IPS-20b (cell line): ENCODE measurements around the gene SRP54.
"Not testable (repeated sequence)": the region's sequence is repeated elsewhere in the genome, so short reads cannot be mapped to it uniquely, and the experiment has no call there.

Experiments
- H3K27ac ChIP-seq: one replicate; pipeline ENCODE4 v1.5.1; 2013; ENCODE audit warnings: low read length
- H3K27me3 ChIP-seq: 2 replicates; pipeline ENCODE4 v1.6.1; 2013; ENCODE audit warnings: mild to moderate bottlenecking, low read length, inconsistent platforms; ENCODE audit not compliant: insufficient read depth
- H3K36me3 ChIP-seq: 2 replicates; pipeline ENCODE4 v1.6.1; 2013; ENCODE audit warnings: low read depth, mild to moderate bottlenecking, inconsistent platforms, low read length, moderate library complexity; ENCODE audit not compliant: insufficient read depth
- H3K4me1 ChIP-seq: 2 replicates; pipeline ENCODE4 v1.6.1; 2013; ENCODE audit warnings: mild to moderate bottlenecking, control low read depth, inconsistent platforms, low read length, moderate library complexity; ENCODE audit not compliant: insufficient read depth
- H3K4me3 ChIP-seq: 2 replicates; pipeline ENCODE4 v1.5.1; 2013; ENCODE audit warnings: mild to moderate bottlenecking, low read length, inconsistent platforms
- H3K9ac ChIP-seq: 2 replicates; pipeline ENCODE4 v1.6.1; 2013; ENCODE audit warnings: low read depth, mild to moderate bottlenecking, inconsistent platforms, low read length, moderate library complexity
- H3K9me3 ChIP-seq: 2 replicates; pipeline ENCODE4 v1.6.1; 2013; ENCODE audit warnings: mild to moderate bottlenecking, low read depth, low read length, inconsistent platforms; ENCODE audit not compliant: insufficient read depth

The SRP54 gene

GRCh38 chr14:34982421-34983147, at the start of gene SRP54:
SRP54 (plus strand) TSS chr14:34982992; CDS start chr14:34996710, 13,718 bp downstream.
- H3K27ac ChIP-seq: peak within 1 kb of the TSS; percentile 63
- peak within 1 kb of the TSS; percentile 95 for H3K9ac ChIP-seq
- H3K27me3 ChIP-seq: no peaks in the 10 kb centered on the region
- H3K4me3 ChIP-seq: peak within 1 kb of the TSS; percentile 97
- no peaks in the 10 kb centered on the region for H3K9me3 ChIP-seq
- H3K4me1 ChIP-seq: 0 out of 2 replicates have a peak, but pooled peaks cover 4% of the 10 kb centered on the region
- no peaks in the 10 kb centered on the region for H3K36me3 ChIP-seq

GRCh38 chr14:34933301-34933700, 49.5 kb upstream of the SRP54 start:
- Histone ChIP-seq H3K4me1 (no peaks in the 10 kb centered on the region), H3K9ac (no peak overlapping the region), H3K9me3 (no peaks in the 10 kb centered on the region)

GRCh38 chr14:34935488-34935887, 47.3 kb upstream of the SRP54 start:
- no peaks in the 10 kb centered on the region for H3K9me3 ChIP-seq
- no peak overlapping the region for H3K4me3 ChIP-seq
- H3K27ac ChIP-seq: no peak overlapping the region
- no peak overlapping the region for H3K9ac ChIP-seq
- H3K4me1 ChIP-seq: no peaks in the 10 kb centered on the region
- no peaks in the 10 kb centered on the region for H3K36me3 ChIP-seq
- no peaks in the 10 kb centered on the region for H3K27me3 ChIP-seq

More at GRCh38 chr14:34933301-34933700, 49.5 kb upstream of the SRP54 start:
- no peak overlapping the region for H3K27ac ChIP-seq
- H3K36me3 ChIP-seq: no peaks in the 10 kb centered on the region
- H3K27me3 ChIP-seq: no peaks in the 10 kb centered on the region
- H3K4me3 ChIP-seq: no peak overlapping the region

- no peaks in the 10 kb centered on the region for H3K4me1 ChIP-seq
- no peak overlapping the region for H3K9ac ChIP-seq
- H3K27ac ChIP-seq: no peak overlapping the region
These were observed 45.4 kb upstream of the SRP54 start for GRCh38 chr14:34937442-34937841.

GRCh38 chr14:34937876-34938275, 44.9 kb upstream of the SRP54 start:
- H3K9ac ChIP-seq: no peak overlapping the region

More at GRCh38 chr14:34937442-34937841, 45.4 kb upstream of the SRP54 start:
- H3K27me3 ChIP-seq: no peaks in the 10 kb centered on the region
- no peaks in the 10 kb centered on the region for H3K36me3 ChIP-seq
- H3K4me3 ChIP-seq: no peak overlapping the region
- no peaks in the 10 kb centered on the region for H3K9me3 ChIP-seq

GRCh38 chr14:34943506-34943905, 39.3 kb upstream of the SRP54 start:
- H3K27ac ChIP-seq: no peak overlapping the region
- H3K9me3 ChIP-seq: peaks cover 9% of the 10 kb centered on the region; the same call in 1 of the 2 replicates
- no peak overlapping the region for H3K4me3 ChIP-seq
- no peak overlapping the region for H3K9ac ChIP-seq
- no peaks in the 10 kb centered on the region for H3K27me3 ChIP-seq
- no peaks in the 10 kb centered on the region for H3K4me1 ChIP-seq
- no peaks in the 10 kb centered on the region for H3K36me3 ChIP-seq

More at GRCh38 chr14:34937876-34938275, 44.9 kb upstream of the SRP54 start:
- no peak overlapping the region for H3K27ac ChIP-seq
- H3K4me1 ChIP-seq: no peaks in the 10 kb centered on the region
- no peaks in the 10 kb centered on the region for H3K9me3 ChIP-seq
- no peaks in the 10 kb centered on the region for H3K27me3 ChIP-seq
- no peaks in the 10 kb centered on the region for H3K36me3 ChIP-seq
- no peak overlapping the region for H3K4me3 ChIP-seq

- Histone ChIP-seq H3K9ac (no peak overlapping the region), H3K27me3 (no peaks in the 10 kb centered on the region)
These were observed 38.0 kb upstream of the SRP54 start for GRCh38 chr14:34944744-34945143.

GRCh38 chr14:34946699-34947098, 36.1 kb upstream of the SRP54 start:
- H3K4me1 ChIP-seq: no peaks in the 10 kb centered on the region
- H3K4me3 ChIP-seq: no peak overlapping the region
- peaks cover 9% of the 10 kb centered on the region; the same call in 1 of the 2 replicates for H3K9me3 ChIP-seq
- H3K9ac ChIP-seq: no peak overlapping the region
- H3K27me3 ChIP-seq: no peaks in the 10 kb centered on the region
- no peak overlapping the region for H3K27ac ChIP-seq
- H3K36me3 ChIP-seq: 0 out of 2 replicates have a peak, but pooled peaks cover 3% of the 10 kb centered on the region

More at GRCh38 chr14:34944744-34945143, 38.0 kb upstream of the SRP54 start:
- H3K4me3 ChIP-seq: no peak overlapping the region
- H3K4me1 ChIP-seq: no peaks in the 10 kb centered on the region
- no peaks in the 10 kb centered on the region for H3K36me3 ChIP-seq
- H3K9me3 ChIP-seq: peaks cover 9% of the 10 kb centered on the region; the same call in 1 of the 2 replicates
- H3K27ac ChIP-seq: no peak overlapping the region

- Histone ChIP-seq H3K4me1 (no peaks in the 10 kb centered on the region), H3K9ac (no peak overlapping the region), H3K4me3 (no peak overlapping the region), H3K36me3 (peaks cover 17% of the 10 kb centered on the region), H3K9me3 (no peaks in the 10 kb centered on the region), H3K27me3 (no peaks in the 10 kb centered on the region), H3K27ac (no peak overlapping the region)
These were observed 31.5 kb upstream of the SRP54 start for GRCh38 chr14:34951286-34951685.

GRCh38 chr14:34956931-34957330, 25.9 kb upstream of the SRP54 start:
- no peak overlapping the region for H3K4me3 ChIP-seq
- no peaks in the 10 kb centered on the region for H3K9me3 ChIP-seq
- no peaks in the 10 kb centered on the region for H3K4me1 ChIP-seq
- H3K27ac ChIP-seq: no peak overlapping the region
- no peaks in the 10 kb centered on the region for H3K27me3 ChIP-seq
- H3K36me3 ChIP-seq: peaks cover 24% of the 10 kb centered on the region
- no peak overlapping the region for H3K9ac ChIP-seq

GRCh38 chr14:34957771-34958286, 25.0 kb upstream of the SRP54 start:
- H3K27me3 ChIP-seq: no peaks in the 10 kb centered on the region
- H3K36me3 ChIP-seq: peaks cover 21% of the 10 kb centered on the region; the same call in 1 of the 2 replicates
- no peak overlapping the region for H3K4me3 ChIP-seq
- no peaks in the 10 kb centered on the region for H3K9me3 ChIP-seq
- no peak overlapping the region for H3K9ac ChIP-seq
- no peak overlapping the region for H3K27ac ChIP-seq
- no peaks in the 10 kb centered on the region for H3K4me1 ChIP-seq

GRCh38 chr14:34962106-34962505, 20.7 kb upstream of the SRP54 start:
- H3K9ac ChIP-seq, H3K4me1 ChIP-seq, H3K4me3 ChIP-seq, H3K27ac ChIP-seq, H3K27me3 ChIP-seq, H3K9me3 ChIP-seq: not testable (repeated sequence)
- H3K36me3 ChIP-seq: peaks cover 25% of the 10 kb centered on the region; the same call in 1 of the 2 replicates
